ENCODE measurements around the gene BRME1. TPM values are rescaled to one million over a fixed set of nuclear protein-coding genes. Genes with fewer than 3 reads are reported as not detected.

BRME1 gene
- total and polyA plus RNA-seq, 2 of the 13 experiments (the other 11 are each of a cell fraction or from before 2014, with no cell fraction given): 0.74 to 1.5 TPM

GRCh38 chr19:13849991-13850909 is 55.7 kb downstream of the BRME1 start (continued):
- TF ChIP-seq EHMT2 (IDR thresholded peaks at IDR 0.05; ENCODE audit: borderline replicate concordance, low read depth, low read length) (no peak), BHLHE40 (IDR thresholded peaks at IDR 0.05; ENCODE audit: low read length) (no peak), ZNF18 (CRISPR knock-in tag; IDR thresholded peaks at IDR 0.05; ENCODE audit: insufficient replicate concordance) (no peak), JDP2 (CRISPR knock-in tag; IDR thresholded peaks at IDR 0.05; ENCODE audit: borderline replicate concordance) (no peak), RORA (CRISPR knock-in tag; IDR thresholded peaks at IDR 0.05) (no peak), ZBTB49 (CRISPR knock-in tag; IDR thresholded peaks at IDR 0.05; ENCODE audit: borderline replicate concordance) (no peak), ZNF746 (CRISPR knock-in tag; IDR thresholded peaks at IDR 0.05) (no peak), RXRA (CRISPR knock-in tag; IDR thresholded peaks at IDR 0.05) (no peak), SNRNP70 (IDR thresholded peaks at IDR 0.05; ENCODE audit: low read depth, low read length) (no peak), MAX (IDR thresholded peaks at IDR 0.05) (peak; percentile 28; the same call in 1 of the 2 replicates), GATAD2A (CRISPR knock-in tag; IDR thresholded peaks at IDR 0.05) (no peak), PHF20 (CRISPR knock-in tag; IDR thresholded peaks at IDR 0.05) (no peak), ZNF580 (CRISPR knock-in tag; IDR thresholded peaks at IDR 0.05; ENCODE audit: borderline replicate concordance, low read depth) (no peak), FOXO4 (CRISPR knock-in tag; conservative IDR thresholded peaks at IDR 0.05) (no peak), RNF219 (CRISPR knock-in tag; IDR thresholded peaks at IDR 0.05) (no peak), DZIP1 (CRISPR knock-in tag; IDR thresholded peaks at IDR 0.05) (no peak), MXD3 (CRISPR knock-in tag; IDR thresholded peaks at IDR 0.05) (no peak)
